Mesothelial cell of epicardium (in vitro differentiated cells): Measurements from ENCODE around the gene HSPA4. TPM values are rescaled to one million over a fixed set of nuclear protein-coding genes. Genes with fewer than 3 reads are reported as not detected.
A peak's percentile ranks its signal among the peaks of the same experiment; 100 is the strongest.

ENCODE experiments used
- DNase-seq, 2 experiments: peaks; one replicate each; pipeline ENCODE4 v3.0.0; 2021; ENCODE audit warnings: low spot score in 2 of 2; ENCODE audit not compliant: unreplicated experiment in 2 of 2
- H3K27ac Mint-ChIP-seq: 2 replicates; pipeline ENCODE4 v1.8.0; 2021; ENCODE audit warnings: mixed read lengths
- H3K27me3 Mint-ChIP-seq: 2 replicates; pipeline ENCODE4 v1.8.0; 2021; ENCODE audit warnings: low read depth, mixed read lengths
- H3K36me3 Mint-ChIP-seq: 2 replicates; pipeline ENCODE4 v1.8.0; 2021; ENCODE audit warnings: mixed read lengths
- H3K4me1 Mint-ChIP-seq: 2 replicates; pipeline ENCODE4 v1.8.0; 2021; ENCODE audit warnings: mixed read lengths
- H3K4me3 Mint-ChIP-seq: 2 replicates; pipeline ENCODE4 v1.8.0; 2021; ENCODE audit warnings: mild to moderate bottlenecking, moderate library complexity, mixed read lengths
- H3K9me3 Mint-ChIP-seq: 2 replicates; pipeline ENCODE4 v1.8.0; 2021; ENCODE audit warnings: mixed read lengths
- CTCF ChIP-seq: fragments of 200-600 bp; sonication (generic); IDR thresholded peaks from one replicate; pipeline ENCODE4 v1.5.0; 2021; ENCODE audit warnings: antibody characterized with exemption; ENCODE audit not compliant: unreplicated experiment
- total RNA-seq: library from RNA; stranded (reverse); gene quantifications from 3 replicates; pipeline ENCODE4 v1.2.1, GENCODE V29; 2021

Gene HSPA4
- total RNA-seq, 1 donor from 2014 or later: 111 TPM

- TF ChIP-seq CTCF: no peak
- Mint-ChIP-seq H3K27me3 (no peaks in the 10 kb centered on the region), H3K27ac (peak overlapping the region; percentile 94), H3K9me3 (no peaks in the 10 kb centered on the region), H3K4me3 (no peak overlapping the region), H3K36me3 (peaks cover 20% of the 10 kb centered on the region), H3K4me1 (peaks cover 28% of the 10 kb centered on the region)
- DNase-seq: no peak
Measured at GRCh38 chr5:133065471-133065870, 13.7 kb downstream of the HSPA4 start.

GRCh38 chr5:133066045-133066444, 14.2 kb downstream of the HSPA4 start:
- H3K4me3 Mint-ChIP-seq: no peak overlapping the region
- peaks cover 24% of the 10 kb centered on the region for H3K36me3 Mint-ChIP-seq
- peak overlapping the region; percentile 94 for H3K27ac Mint-ChIP-seq
- H3K4me1 Mint-ChIP-seq: peaks cover 28% of the 10 kb centered on the region
- no peaks in the 10 kb centered on the region for H3K9me3 Mint-ChIP-seq
- DNase-seq: no peak
- no peaks in the 10 kb centered on the region for H3K27me3 Mint-ChIP-seq
- no peak for TF ChIP-seq CTCF

GRCh38 chr5:133072021-133072420, 20.2 kb downstream of the HSPA4 start:
- H3K9me3 Mint-ChIP-seq: no peaks in the 10 kb centered on the region
- no peaks in the 10 kb centered on the region for H3K27me3 Mint-ChIP-seq
- TF ChIP-seq CTCF: no peak
- no peak overlapping the region for H3K4me3 Mint-ChIP-seq
- peak overlapping the region; percentile 22 for H3K27ac Mint-ChIP-seq
- no peak for DNase-seq
- H3K4me1 Mint-ChIP-seq: peaks cover 6% of the 10 kb centered on the region
- H3K36me3 Mint-ChIP-seq: peaks cover 52% of the 10 kb centered on the region

GRCh38 chr5:133075572-133076536, 24.0 kb downstream of the HSPA4 start:
- no peak for DNase-seq
- Mint-ChIP-seq H3K27ac (peak overlapping the region; percentile 50), H3K9me3 (no peaks in the 10 kb centered on the region), H3K4me3 (no peak overlapping the region), H3K4me1 (peaks cover 6% of the 10 kb centered on the region), H3K27me3 (no peaks in the 10 kb centered on the region), H3K36me3 (peaks cover 47% of the 10 kb centered on the region)
- no peak for TF ChIP-seq CTCF

- Mint-ChIP-seq H3K4me1 (no peaks in the 10 kb centered on the region), H3K9me3 (no peaks in the 10 kb centered on the region), H3K36me3 (peaks cover 46% of the 10 kb centered on the region), H3K27me3 (no peaks in the 10 kb centered on the region), H3K27ac (no peak overlapping the region), H3K4me3 (no peak overlapping the region)
- DNase-seq: no peak
- TF ChIP-seq CTCF: no peak
Measured at GRCh38 chr5:133079048-133079447, 27.2 kb downstream of the HSPA4 start.
